ENCODE results near the gene AADACL4. TPM values are rescaled to one million over a fixed set of nuclear protein-coding genes. Genes with fewer than 3 reads are reported as not detected.
"Not testable (repeated sequence)": the region's sequence is repeated elsewhere in the genome, so short reads cannot be mapped to it uniquely, and the experiment has no call there.

Gene AADACL4
- polyA plus RNA-seq, 1 experiment, result not detected

DNA sequence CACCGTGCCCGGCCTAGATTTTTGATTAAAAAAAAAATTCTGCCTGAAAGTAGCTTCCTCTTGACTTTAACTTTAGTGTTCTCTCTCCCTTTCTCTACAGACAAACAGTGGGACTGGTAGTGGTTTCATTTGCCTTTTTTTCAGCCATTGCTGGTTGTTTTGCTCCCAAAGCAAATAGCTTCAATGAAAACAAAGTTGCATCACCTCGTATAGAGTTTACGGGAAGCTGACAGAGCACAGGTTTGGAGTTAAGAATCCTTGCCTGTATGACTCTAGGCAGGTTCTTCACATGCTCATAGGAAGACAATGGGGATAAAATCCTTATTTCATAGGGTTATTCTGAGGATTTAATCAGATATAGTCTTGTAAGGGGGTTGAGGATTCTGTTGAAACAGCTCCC, 21.6 kb downstream of the AADACL4 start:
- H3K4me3 ChIP-seq (ENCODE audit: low read depth, low read length), result no peak overlapping the region
- no peak overlapping the region for H3K27ac ChIP-seq (ENCODE audit: low read depth, low read length)
- H3K9me3 ChIP-seq (ENCODE audit: control insufficient read depth, insufficient read depth, low read length), result no peaks in the 10 kb centered on the region
- TF ChIP-seq, protein P1, sequence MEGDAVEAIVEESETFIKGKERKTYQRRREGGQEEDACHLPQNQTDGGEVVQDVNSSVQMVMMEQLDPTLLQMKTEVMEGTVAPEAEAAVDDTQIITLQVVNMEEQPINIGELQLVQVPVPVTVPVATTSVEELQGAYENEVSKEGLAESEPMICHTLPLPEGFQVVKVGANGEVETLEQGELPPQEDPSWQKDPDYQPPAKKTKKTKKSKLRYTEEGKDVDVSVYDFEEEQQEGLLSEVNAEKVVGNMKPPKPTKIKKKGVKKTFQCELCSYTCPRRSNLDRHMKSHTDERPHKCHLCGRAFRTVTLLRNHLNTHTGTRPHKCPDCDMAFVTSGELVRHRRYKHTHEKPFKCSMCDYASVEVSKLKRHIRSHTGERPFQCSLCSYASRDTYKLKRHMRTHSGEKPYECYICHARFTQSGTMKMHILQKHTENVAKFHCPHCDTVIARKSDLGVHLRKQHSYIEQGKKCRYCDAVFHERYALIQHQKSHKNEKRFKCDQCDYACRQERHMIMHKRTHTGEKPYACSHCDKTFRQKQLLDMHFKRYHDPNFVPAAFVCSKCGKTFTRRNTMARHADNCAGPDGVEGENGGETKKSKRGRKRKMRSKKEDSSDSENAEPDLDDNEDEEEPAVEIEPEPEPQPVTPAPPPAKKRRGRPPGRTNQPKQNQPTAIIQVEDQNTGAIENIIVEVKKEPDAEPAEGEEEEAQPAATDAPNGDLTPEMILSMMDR (IDR thresholded peaks at IDR 0.05; ENCODE audit: low read depth, low read length), result no peak
- ChIA-PET POLR2A (no interaction called here), CTCF (no interaction called here)
- no peak for DNase-seq (ENCODE audit: low read depth, low spot score)
- peaks cover 9% of the 10 kb centered on the region for H3K27me3 ChIP-seq (ENCODE audit: control insufficient read depth, insufficient read depth, low read length)

DNA sequence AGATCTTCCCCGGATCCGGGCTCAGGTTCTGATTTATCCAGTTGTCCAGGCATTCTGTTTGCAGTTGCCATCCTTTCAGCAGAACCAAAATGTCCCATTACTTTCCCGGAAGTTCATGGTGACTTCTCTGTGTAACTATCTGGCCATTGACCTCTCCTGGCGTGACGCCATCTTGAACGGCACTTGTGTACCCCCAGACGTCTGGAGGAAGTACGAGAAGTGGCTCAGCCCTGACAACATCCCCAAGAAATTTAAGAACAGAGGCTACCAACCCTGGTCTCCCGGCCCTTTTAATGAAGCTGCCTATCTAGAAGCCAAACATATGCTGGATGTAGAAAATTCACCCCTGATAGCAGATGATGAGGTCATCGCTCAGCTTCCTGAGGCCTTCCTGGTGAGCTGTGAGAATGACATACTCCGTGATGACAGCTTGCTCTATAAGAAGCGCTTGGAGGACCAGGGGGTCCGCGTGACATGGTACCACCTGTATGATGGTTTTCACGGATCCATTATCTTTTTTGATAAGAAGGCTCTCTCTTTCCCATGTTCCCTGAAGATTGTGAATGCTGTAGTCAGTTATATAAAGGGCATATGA, 22.4 kb downstream of the AADACL4 start:
- TF ChIP-seq, protein P1 (IDR thresholded peaks at IDR 0.05; ENCODE audit: low read depth, low read length), result no peak
- no peaks in the 10 kb centered on the region for H3K9me3 ChIP-seq (ENCODE audit: control insufficient read depth, insufficient read depth, low read length)
- peaks cover 9% of the 10 kb centered on the region for H3K27me3 ChIP-seq (ENCODE audit: control insufficient read depth, insufficient read depth, low read length)
- DNase-seq (ENCODE audit: low read depth, low spot score), result no peak
- ChIA-PET POLR2A (no interaction called here), CTCF (no interaction called here)
- no peak overlapping the region for H3K4me3 ChIP-seq (ENCODE audit: low read depth, low read length)
- H3K27ac ChIP-seq (ENCODE audit: low read depth, low read length), result no peak overlapping the region

DNA sequence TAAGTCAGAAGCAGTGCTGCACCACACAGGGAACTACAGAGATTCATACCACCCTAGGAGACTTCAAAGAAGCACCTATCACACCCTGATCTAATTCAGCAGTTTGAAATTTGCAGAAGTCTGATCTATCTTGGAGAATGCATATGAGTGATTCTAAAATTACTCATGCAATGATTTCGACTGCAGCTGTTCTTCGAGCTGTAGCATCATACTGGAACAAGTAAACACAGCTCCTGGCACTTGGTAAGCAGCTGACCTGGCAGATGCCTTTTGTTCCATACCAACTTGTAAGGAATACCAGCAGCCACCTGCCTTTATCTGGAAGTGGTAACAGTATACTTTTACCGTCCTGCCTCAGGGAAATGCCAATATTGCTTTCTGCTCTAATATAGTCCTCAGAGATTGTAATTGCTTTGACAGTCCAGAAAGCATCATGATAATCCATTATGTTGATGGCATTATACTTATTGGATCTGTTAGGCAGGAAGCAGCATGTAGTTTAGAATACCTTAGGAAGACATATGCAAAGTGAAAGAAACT, 25.7 kb downstream of the AADACL4 start:
- ChIA-PET POLR2A (no interaction called here), CTCF (interaction anchor here (3.8 kb wide), 1 partner anchor 11 kb away, joined by 33 read pairs; no protein-coding TSS in a partner anchor)
- no peak for DNase-seq (ENCODE audit: low read depth, low spot score)
- no peaks in the 10 kb centered on the region for H3K27me3 ChIP-seq (ENCODE audit: control insufficient read depth, insufficient read depth, low read length)
- H3K4me3 ChIP-seq (ENCODE audit: low read depth, low read length), result no peak overlapping the region
- no peaks in the 10 kb centered on the region for H3K9me3 ChIP-seq (ENCODE audit: control insufficient read depth, insufficient read depth, low read length)
- H3K27ac ChIP-seq (ENCODE audit: low read depth, low read length), result no peak overlapping the region
- TF ChIP-seq, protein P1 (IDR thresholded peaks at IDR 0.05; ENCODE audit: low read depth, low read length), result no peak

DNA sequence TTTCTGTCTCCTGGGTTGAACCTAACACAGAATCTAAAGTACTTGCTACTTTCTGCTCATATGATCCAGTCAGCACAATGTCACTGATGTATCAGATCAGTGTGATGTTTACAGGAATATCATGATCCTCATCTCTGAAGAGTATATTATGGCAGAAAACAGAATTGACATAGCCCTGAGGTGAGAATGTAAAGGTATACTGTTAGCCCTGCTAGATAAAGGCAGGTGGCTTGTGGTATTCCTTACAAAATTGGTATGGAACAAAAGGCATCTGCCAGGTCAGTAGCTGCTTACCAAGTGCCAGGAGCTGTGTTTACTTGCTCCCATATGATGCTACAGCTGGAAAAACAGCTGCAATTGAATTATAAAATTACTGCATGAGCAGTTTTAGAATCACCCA, 30.5 kb downstream of the AADACL4 start:
- DNase-seq (ENCODE audit: low read depth, low spot score), result no peak
- Histone ChIP-seq H3K4me3 (ENCODE audit: low read depth, low read length) (no peak overlapping the region), H3K27ac (ENCODE audit: low read depth, low read length) (no peak overlapping the region), H3K9me3 (ENCODE audit: control insufficient read depth, insufficient read depth, low read length) (no peaks in the 10 kb centered on the region), H3K27me3 (ENCODE audit: control insufficient read depth, insufficient read depth, low read length) (no peaks in the 10 kb centered on the region)
- ChIA-PET POLR2A (no interaction called here), CTCF (no interaction called here)
- TF ChIP-seq, protein P1 (IDR thresholded peaks at IDR 0.05; ENCODE audit: low read depth, low read length), result no peak

DNA sequence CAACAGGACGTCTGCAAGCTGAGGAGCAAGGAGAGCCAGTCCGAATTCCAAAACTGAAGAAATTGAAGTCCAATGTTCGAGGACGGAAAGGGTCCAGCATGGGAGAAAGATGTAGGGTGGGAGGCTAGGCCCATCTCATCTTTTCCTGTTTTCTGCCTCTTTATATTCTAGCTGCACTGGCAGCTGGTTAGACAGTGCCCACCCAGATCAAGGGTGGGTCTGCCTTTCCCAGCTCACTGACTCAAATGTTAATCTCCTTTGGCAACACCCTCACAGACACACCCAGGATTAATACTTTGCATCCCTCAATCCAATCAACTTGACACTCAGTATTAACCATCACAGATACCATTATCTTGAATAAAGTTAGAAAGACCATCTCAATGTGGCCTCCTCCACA, 32.2 kb downstream of the AADACL4 start:
- H3K27ac ChIP-seq (ENCODE audit: low read depth, low read length); H3K27me3 ChIP-seq (ENCODE audit: control insufficient read depth, insufficient read depth, low read length); H3K9me3 ChIP-seq (ENCODE audit: control insufficient read depth, insufficient read depth, low read length); H3K4me3 ChIP-seq (ENCODE audit: low read depth, low read length); POLR2A ChIA-PET; CTCF ChIA-PET; DNase-seq (ENCODE audit: low read depth, low spot score): not testable (repeated sequence)
